Fibroblast of lung (primary cell): Measurements from ENCODE around the gene MKLN1.
"Not testable (repeated sequence)": the region's sequence is repeated elsewhere in the genome, so short reads cannot be mapped to it uniquely, and the experiment has no call there.

Source experiments
- EZH2 ChIP-seq: IDR thresholded peaks from 2 replicates; pipeline ENCODE4 v1.5.1; 2012; ENCODE audit warnings: low read length, control low read depth, mild to moderate bottlenecking; ENCODE audit errors: missing control alignments
- TF ChIP-seq, protein P1 (sequence below), 2 donors: IDR thresholded peaks in 1 of 2; conservative IDR thresholded peaks in 1 of 2; 1 replicate in 1 of 2; 2 replicates in 1 of 2; pipeline ENCODE4 v1.5.1; 2011 to 2012; ENCODE audit warnings: low read length in 2 of 2, control low read depth in 1 of 2, inconsistent platforms in 1 of 2, low read depth in 1 of 2, mild to moderate bottlenecking in 1 of 2

DNA sequence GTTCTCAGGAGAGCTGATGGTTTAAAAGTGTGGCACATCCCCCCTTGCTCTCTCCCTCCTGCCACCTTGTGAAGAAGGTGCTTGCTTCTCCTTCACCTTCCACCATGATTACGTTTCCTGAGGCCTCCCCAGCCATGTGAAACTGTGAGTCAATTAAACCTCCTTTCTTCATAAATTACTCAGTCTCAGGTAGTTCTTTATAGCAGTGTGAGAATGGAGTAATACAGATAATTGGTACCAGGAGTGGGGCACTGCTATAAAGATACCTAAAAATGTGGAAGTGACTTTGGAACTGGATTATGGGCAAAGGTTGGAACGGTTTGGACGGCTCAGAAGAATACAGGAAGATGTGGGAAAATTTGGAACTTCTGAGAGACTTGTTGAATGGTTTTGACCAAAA lies 21.6 kb upstream of the MKLN1 start:
- TF ChIP-seq, protein P1, sequence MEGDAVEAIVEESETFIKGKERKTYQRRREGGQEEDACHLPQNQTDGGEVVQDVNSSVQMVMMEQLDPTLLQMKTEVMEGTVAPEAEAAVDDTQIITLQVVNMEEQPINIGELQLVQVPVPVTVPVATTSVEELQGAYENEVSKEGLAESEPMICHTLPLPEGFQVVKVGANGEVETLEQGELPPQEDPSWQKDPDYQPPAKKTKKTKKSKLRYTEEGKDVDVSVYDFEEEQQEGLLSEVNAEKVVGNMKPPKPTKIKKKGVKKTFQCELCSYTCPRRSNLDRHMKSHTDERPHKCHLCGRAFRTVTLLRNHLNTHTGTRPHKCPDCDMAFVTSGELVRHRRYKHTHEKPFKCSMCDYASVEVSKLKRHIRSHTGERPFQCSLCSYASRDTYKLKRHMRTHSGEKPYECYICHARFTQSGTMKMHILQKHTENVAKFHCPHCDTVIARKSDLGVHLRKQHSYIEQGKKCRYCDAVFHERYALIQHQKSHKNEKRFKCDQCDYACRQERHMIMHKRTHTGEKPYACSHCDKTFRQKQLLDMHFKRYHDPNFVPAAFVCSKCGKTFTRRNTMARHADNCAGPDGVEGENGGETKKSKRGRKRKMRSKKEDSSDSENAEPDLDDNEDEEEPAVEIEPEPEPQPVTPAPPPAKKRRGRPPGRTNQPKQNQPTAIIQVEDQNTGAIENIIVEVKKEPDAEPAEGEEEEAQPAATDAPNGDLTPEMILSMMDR (conservative IDR thresholded peaks at IDR 0.05 in 1 of 2, IDR thresholded peaks at IDR 0.05 in 1 of 2; ENCODE audit: low read depth in 1 of 2, low read length in 2 of 2): not testable (repeated sequence)
- not testable (repeated sequence) for TF ChIP-seq EZH2
